Right atrium auricular region (tissue), 2 donors: Measurements from ENCODE around the gene P2RX3. TPM values are rescaled to one million over a fixed set of nuclear protein-coding genes. Genes with fewer than 3 reads are reported as not detected.
A peak's percentile ranks its signal among the peaks of the same experiment; 100 is the strongest.

Experiments
- DNase-seq: peaks from one replicate; pipeline ENCODE4 v3.0.0-alpha.2; 2019; ENCODE audit warnings: low spot score
- H3K27ac ChIP-seq, 2 donors: fragments of 200-600 bp; sonication (generic); 1 replicate in 1 of 2; 2 replicates in 1 of 2; pipeline ENCODE4 v1.5.1; 2016 to 2019
- H3K27me3 ChIP-seq, 2 donors: fragments of 200-600 bp; sonication (generic); one replicate each; pipeline versions ENCODE4 v1.5.1 to v1.6.0; 2017 to 2019
- H3K36me3 ChIP-seq: fragments of 200-600 bp; sonication (generic); one replicate; pipeline ENCODE4 v1.5.1; 2016
- H3K4me1 ChIP-seq, 2 donors: fragments of 200-600 bp; sonication (generic); one replicate each; pipeline versions ENCODE4 v1.5.1 to v1.6.0; 2017 to 2019
- H3K4me3 ChIP-seq, 2 donors: fragments of 200-600 bp; sonication (generic); 1 replicate in 1 of 2; 2 replicates in 1 of 2; pipeline ENCODE4 v1.5.1; 2017 to 2019; ENCODE audit warnings: mild to moderate bottlenecking in 1 of 2, moderate library complexity in 1 of 2
- H3K9me3 ChIP-seq, 2 donors: fragments of 200-600 bp; sonication (generic); one replicate each; pipeline ENCODE4 v1.5.1; 2019
- total RNA-seq, 2 donors: library from RNA; depleted of rRNA; stranded (reverse); fragments of >200 nt; gene quantifications; one replicate each; pipeline ENCODE4 v1.1.0, GENCODE V29; 2016
- TF ChIP-seq, protein P1 (sequence below), 2 donors: fragments of 200-600 bp; sonication (generic); IDR thresholded peaks; one replicate each; pipeline ENCODE4 v1.5.1; 2019; ENCODE audit warnings: antibody characterized with exemption in 2 of 2

P2RX3 gene
- total RNA-seq, 2 donors from 2014 or later, result 1.4 TPM; not detected in 1

DNA sequence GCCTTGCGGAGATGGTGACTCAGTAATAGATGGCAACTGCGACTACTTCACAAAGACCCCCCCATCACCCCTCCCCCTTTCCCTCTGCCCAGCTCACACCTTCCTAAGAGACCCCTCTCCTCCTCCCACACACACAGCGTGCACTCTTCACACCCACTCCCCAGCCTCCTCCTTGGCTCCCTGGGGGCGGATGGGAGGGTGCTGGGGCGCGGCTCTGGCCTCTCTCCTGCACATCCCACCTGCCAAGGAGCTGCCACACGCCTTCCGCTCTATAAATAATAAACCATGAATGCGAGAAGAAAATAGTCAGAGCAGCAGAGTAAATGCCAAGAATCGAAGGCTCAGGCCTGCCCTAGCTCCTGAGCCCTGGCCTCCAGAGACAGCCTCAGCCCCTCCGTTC lies 4.5 kb downstream of the P2RX3 start:
- no peaks in the 10 kb centered on the region for H3K36me3 ChIP-seq
- H3K27ac ChIP-seq, result no peak overlapping the region
- H3K4me1 ChIP-seq, result peaks cover 0 to 6% of the 10 kb centered on the region in 2 donors
- no peaks in the 10 kb centered on the region for H3K9me3 ChIP-seq
- no peak overlapping the region for H3K4me3 ChIP-seq
- no peaks in the 10 kb centered on the region for H3K27me3 ChIP-seq
- TF ChIP-seq, protein P1, sequence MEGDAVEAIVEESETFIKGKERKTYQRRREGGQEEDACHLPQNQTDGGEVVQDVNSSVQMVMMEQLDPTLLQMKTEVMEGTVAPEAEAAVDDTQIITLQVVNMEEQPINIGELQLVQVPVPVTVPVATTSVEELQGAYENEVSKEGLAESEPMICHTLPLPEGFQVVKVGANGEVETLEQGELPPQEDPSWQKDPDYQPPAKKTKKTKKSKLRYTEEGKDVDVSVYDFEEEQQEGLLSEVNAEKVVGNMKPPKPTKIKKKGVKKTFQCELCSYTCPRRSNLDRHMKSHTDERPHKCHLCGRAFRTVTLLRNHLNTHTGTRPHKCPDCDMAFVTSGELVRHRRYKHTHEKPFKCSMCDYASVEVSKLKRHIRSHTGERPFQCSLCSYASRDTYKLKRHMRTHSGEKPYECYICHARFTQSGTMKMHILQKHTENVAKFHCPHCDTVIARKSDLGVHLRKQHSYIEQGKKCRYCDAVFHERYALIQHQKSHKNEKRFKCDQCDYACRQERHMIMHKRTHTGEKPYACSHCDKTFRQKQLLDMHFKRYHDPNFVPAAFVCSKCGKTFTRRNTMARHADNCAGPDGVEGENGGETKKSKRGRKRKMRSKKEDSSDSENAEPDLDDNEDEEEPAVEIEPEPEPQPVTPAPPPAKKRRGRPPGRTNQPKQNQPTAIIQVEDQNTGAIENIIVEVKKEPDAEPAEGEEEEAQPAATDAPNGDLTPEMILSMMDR (IDR thresholded peaks at IDR 0.05), result no peak
- DNase-seq, result no peak

DNA sequence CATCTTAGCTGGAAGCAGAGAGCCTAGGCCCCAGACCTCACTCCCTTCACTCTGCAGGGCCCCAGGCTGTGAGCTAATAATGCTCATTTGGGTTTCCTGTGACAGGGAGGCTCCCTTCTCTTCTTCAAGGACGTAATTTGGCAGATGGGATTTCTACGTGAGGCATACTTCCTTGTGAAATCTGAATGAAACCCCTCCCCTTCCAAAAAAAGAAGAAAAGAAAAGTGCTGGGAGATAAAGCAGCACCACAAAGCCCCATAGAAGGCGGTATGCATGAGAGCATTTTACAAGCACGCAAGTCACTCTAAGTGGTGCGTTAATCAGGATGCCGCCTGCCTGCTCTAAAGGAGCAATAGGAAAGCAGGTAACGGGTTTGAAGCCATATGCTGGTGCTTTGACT lies 5.7 kb downstream of the P2RX3 start:
- Histone ChIP-seq H3K4me3 (no peak overlapping the region), H3K27me3 (no peaks in the 10 kb centered on the region), H3K9me3 (no peaks in the 10 kb centered on the region), H3K27ac (no peak overlapping the region), H3K4me1 (peaks cover 0 to 6% of the 10 kb centered on the region in 2 donors), H3K36me3 (no peaks in the 10 kb centered on the region)
- TF ChIP-seq, protein P1 (IDR thresholded peaks at IDR 0.05), result no peak
- no peak for DNase-seq

DNA sequence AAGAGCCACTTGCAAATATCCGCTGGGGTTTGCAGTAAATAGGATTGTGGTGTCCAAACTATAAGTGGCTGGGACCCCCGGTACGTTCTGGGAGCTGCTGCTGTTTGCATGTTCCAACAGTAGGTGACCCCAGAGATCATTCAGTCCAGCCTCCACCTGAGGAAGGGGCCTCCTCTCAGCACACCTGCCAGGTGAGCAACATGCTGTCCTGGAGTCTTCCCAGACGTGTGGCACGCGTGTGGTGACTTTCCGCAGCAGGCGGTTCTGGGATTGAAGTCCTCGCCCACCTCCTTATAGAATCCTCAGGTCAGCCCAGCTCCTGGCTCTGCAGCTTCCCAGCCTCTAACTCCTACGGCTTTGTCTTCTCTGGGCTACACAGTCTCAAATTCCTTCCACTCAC lies 6.7 kb downstream of the P2RX3 start:
- H3K27me3 ChIP-seq, result no peaks in the 10 kb centered on the region
- TF ChIP-seq, protein P1 (IDR thresholded peaks at IDR 0.05), result no peak
- DNase-seq, result no peak
- H3K9me3 ChIP-seq, result no peaks in the 10 kb centered on the region
- H3K4me1 ChIP-seq, result peaks cover 0 to 11% of the 10 kb centered on the region in 2 donors
- H3K4me3 ChIP-seq, result no peak overlapping the region
- H3K36me3 ChIP-seq, result no peaks in the 10 kb centered on the region
- H3K27ac ChIP-seq, result no peak overlapping the region

DNA sequence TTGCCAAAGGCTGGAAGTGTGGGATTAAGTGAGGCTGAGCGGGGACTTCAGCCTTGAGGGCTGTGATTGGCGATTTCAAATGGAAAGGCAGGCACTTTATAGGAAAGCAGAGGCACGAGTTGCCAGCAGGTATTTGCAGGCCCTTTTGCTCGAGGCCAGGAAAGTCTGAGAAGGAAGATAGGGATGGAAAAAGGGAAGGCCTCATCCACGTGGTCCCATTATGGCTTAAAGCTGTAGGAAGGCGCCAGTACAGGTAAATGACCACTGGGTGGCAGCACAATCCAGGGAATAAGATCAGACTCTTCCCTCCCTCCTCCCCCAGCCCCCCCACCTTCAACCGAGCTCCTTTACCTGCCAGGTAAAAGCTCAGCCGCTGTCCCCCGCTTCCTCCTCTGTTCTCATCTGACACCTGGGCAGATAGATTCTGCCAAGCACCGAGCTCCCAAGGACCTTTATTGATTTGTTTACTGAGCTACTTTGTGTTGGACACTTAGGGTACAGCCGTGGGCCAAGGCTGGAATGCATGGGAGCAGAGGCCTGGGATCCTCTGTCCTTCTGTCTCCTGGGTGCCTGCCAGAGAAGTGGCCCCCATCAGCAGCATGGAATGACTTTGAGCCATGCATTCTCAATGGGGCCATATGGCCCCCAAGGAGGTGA lies 7.5 kb downstream of the P2RX3 start:
- Histone ChIP-seq H3K27ac (no peak overlapping the region), H3K36me3 (no peaks in the 10 kb centered on the region), H3K4me3 (no peak overlapping the region), H3K27me3 (no peaks in the 10 kb centered on the region), H3K4me1 (peaks cover 0 to 15% of the 10 kb centered on the region in 2 donors), H3K9me3 (no peaks in the 10 kb centered on the region)
- DNase-seq, result peak; percentile 73
- TF ChIP-seq, protein P1 (IDR thresholded peaks at IDR 0.05), result peak; percentile 74 to 89

DNA sequence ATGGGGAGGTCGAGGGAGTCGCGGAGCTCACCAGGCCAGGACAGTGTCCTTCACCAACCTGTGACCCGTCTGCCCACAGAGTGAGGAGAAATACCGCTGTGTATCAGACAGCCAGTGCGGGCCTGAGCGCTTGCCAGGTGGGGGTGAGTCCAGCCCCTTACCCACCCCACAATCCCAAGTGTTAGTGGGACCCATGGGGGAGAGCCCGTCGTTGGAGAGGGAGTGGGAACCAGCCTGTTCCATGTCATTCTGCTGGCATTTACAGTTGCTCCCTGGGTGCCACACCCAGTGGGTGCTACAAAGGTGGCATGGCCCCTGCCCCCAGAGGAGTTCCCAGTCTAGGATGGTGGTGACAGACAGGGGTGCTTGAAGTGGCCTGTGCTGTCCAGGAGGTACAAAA lies 9.2 kb downstream of the P2RX3 start:
- no peak overlapping the region for H3K27ac ChIP-seq

More for the DNA sequence above, 9.2 kb downstream of the P2RX3 start:
- Histone ChIP-seq H3K27me3 (no peaks in the 10 kb centered on the region), H3K4me1 (peaks cover 0 to 15% of the 10 kb centered on the region in 2 donors), H3K36me3 (no peaks in the 10 kb centered on the region), H3K4me3 (no peak overlapping the region), H3K9me3 (no peaks in the 10 kb centered on the region)
- TF ChIP-seq, protein P1 (IDR thresholded peaks at IDR 0.05), result no peak
- no peak for DNase-seq
